ENCODE data around the gene RPS6KA2. TPM values are rescaled to one million over a fixed set of nuclear protein-coding genes. Genes with fewer than 3 reads are reported as not detected.
"Not testable (repeated sequence)": the region's sequence is repeated elsewhere in the genome, so short reads cannot be mapped to it uniquely, and the experiment has no call there.

The RPS6KA2 gene
- total RNA-seq, 2 donors from 2014 or later = 28.1 to 28.5 TPM

GRCh38 chr6:166533205-166533824 lies 93.7 kb downstream of the RPS6KA2 start:
- Mint-ChIP-seq H3K27ac (no peak overlapping the region), H3K36me3 (ENCODE audit: insufficient read depth in 2 of 2) (peaks cover 2% of the 10 kb centered on the region in 2 donors), H3K4me1 (ENCODE audit: low read depth) (no peaks in the 10 kb centered on the region), H3K4me3 (no peak overlapping the region), H3K27me3 (ENCODE audit: low read depth) (no peaks in the 10 kb centered on the region), H3K9me3 (no peaks in the 10 kb centered on the region)
- DNase-seq (no peak), ATAC-seq (replicated peaks in 1 of 2) (no peak)

GRCh38 chr6:166532302-166532701 lies 94.7 kb downstream of the RPS6KA2 start:
- Mint-ChIP-seq H3K9me3 (no peaks in the 10 kb centered on the region), H3K4me3 (no peak overlapping the region), H3K4me1 (ENCODE audit: low read depth) (no peaks in the 10 kb centered on the region), H3K27ac (no peak overlapping the region), H3K36me3 (ENCODE audit: insufficient read depth in 2 of 2) (peaks cover 2% of the 10 kb centered on the region in 2 donors), H3K27me3 (ENCODE audit: low read depth) (no peaks in the 10 kb centered on the region)
- ATAC-seq (replicated peaks in 1 of 2) (no peak), DNase-seq (no peak)

- no peak overlapping the region for H3K4me3 Mint-ChIP-seq
- no peaks in the 10 kb centered on the region for H3K27me3 Mint-ChIP-seq (ENCODE audit: low read depth)
- no peaks in the 10 kb centered on the region for H3K9me3 Mint-ChIP-seq
Observed at GRCh38 chr6:166530211-166531095, 96.6 kb downstream of the RPS6KA2 start.

GRCh38 chr6:166529586-166529985 lies 97.5 kb downstream of the RPS6KA2 start:
- Mint-ChIP-seq H3K9me3 (no peaks in the 10 kb centered on the region), H3K4me3 (no peak overlapping the region), H3K36me3 (ENCODE audit: insufficient read depth in 2 of 2) (peaks cover 2% of the 10 kb centered on the region in 2 donors), H3K4me1 (ENCODE audit: low read depth) (no peaks in the 10 kb centered on the region), H3K27me3 (ENCODE audit: low read depth) (no peaks in the 10 kb centered on the region), H3K27ac (no peak overlapping the region)
- DNase-seq (no peak), ATAC-seq (replicated peaks in 1 of 2) (no peak)

More at GRCh38 chr6:166530211-166531095, 96.6 kb downstream of the RPS6KA2 start:
- ATAC-seq (replicated peaks in 1 of 2) (no peak), DNase-seq (no peak)
- Mint-ChIP-seq H3K4me1 (ENCODE audit: low read depth) (no peaks in the 10 kb centered on the region), H3K27ac (no peak overlapping the region), H3K36me3 (ENCODE audit: insufficient read depth in 2 of 2) (peaks cover 2% of the 10 kb centered on the region in 2 donors)

GRCh38 chr6:166529058-166529457 lies 98.0 kb downstream of the RPS6KA2 start:
- H3K27ac Mint-ChIP-seq; H3K27me3 Mint-ChIP-seq (ENCODE audit: low read depth); ATAC-seq (replicated peaks in 1 of 2); H3K36me3 Mint-ChIP-seq (ENCODE audit: insufficient read depth in 2 of 2); H3K9me3 Mint-ChIP-seq; H3K4me3 Mint-ChIP-seq; H3K4me1 Mint-ChIP-seq (ENCODE audit: low read depth); DNase-seq: not testable (repeated sequence)

GRCh38 chr6:166527849-166528248 lies 99.2 kb downstream of the RPS6KA2 start:
- ATAC-seq (replicated peaks in 1 of 2) = no peak
- Mint-ChIP-seq H3K9me3 (no peaks in the 10 kb centered on the region), H3K4me1 (ENCODE audit: low read depth) (no peaks in the 10 kb centered on the region), H3K27me3 (ENCODE audit: low read depth) (no peaks in the 10 kb centered on the region), H3K36me3 (ENCODE audit: insufficient read depth in 2 of 2) (peaks cover 2% of the 10 kb centered on the region in 2 donors), H3K4me3 (no peak overlapping the region), H3K27ac (no peak overlapping the region)
- no peak for DNase-seq

- Mint-ChIP-seq H3K4me1 (ENCODE audit: low read depth) (no peaks in the 10 kb centered on the region), H3K36me3 (ENCODE audit: insufficient read depth in 2 of 2) (peaks cover 2% of the 10 kb centered on the region in 2 donors), H3K27ac (no peak overlapping the region), H3K27me3 (ENCODE audit: low read depth) (no peaks in the 10 kb centered on the region), H3K4me3 (no peak overlapping the region), H3K9me3 (no peaks in the 10 kb centered on the region)
- ATAC-seq (replicated peaks in 1 of 2) (no peak), DNase-seq (no peak)
Observed at GRCh38 chr6:166526937-166527336, 100.1 kb downstream of the RPS6KA2 start.

GRCh38 chr6:166525567-166525966 lies 101.5 kb downstream of the RPS6KA2 start:
- Mint-ChIP-seq H3K9me3 (no peaks in the 10 kb centered on the region), H3K27me3 (ENCODE audit: low read depth) (no peaks in the 10 kb centered on the region), H3K4me1 (ENCODE audit: low read depth) (no peaks in the 10 kb centered on the region), H3K27ac (no peak overlapping the region), H3K36me3 (ENCODE audit: insufficient read depth in 2 of 2) (peaks cover 5% of the 10 kb centered on the region in 2 donors), H3K4me3 (no peak overlapping the region)
- ATAC-seq (replicated peaks in 1 of 2) = no peak
- DNase-seq = no peak

GRCh38 chr6:166523782-166524559 lies 103.1 kb downstream of the RPS6KA2 start:
- no peaks in the 10 kb centered on the region for H3K4me1 Mint-ChIP-seq (ENCODE audit: low read depth)
- H3K4me3 Mint-ChIP-seq = no peak overlapping the region
- peaks cover 2 to 3% of the 10 kb centered on the region in 2 donors for H3K36me3 Mint-ChIP-seq (ENCODE audit: insufficient read depth in 2 of 2)
- DNase-seq (no peak), ATAC-seq (replicated peaks in 1 of 2) (no peak)
- no peak overlapping the region for H3K27ac Mint-ChIP-seq
- H3K9me3 Mint-ChIP-seq = no peaks in the 10 kb centered on the region
- H3K27me3 Mint-ChIP-seq (ENCODE audit: low read depth) = no peaks in the 10 kb centered on the region

- H3K9me3 Mint-ChIP-seq = no peaks in the 10 kb centered on the region
- H3K4me1 Mint-ChIP-seq (ENCODE audit: low read depth) = no peaks in the 10 kb centered on the region
- peaks cover 2 to 5% of the 10 kb centered on the region in 2 donors for H3K36me3 Mint-ChIP-seq (ENCODE audit: insufficient read depth in 2 of 2)
- no peak for ATAC-seq (replicated peaks in 1 of 2)
- DNase-seq = no peak
- no peak overlapping the region for H3K4me3 Mint-ChIP-seq
- H3K27ac Mint-ChIP-seq = no peak overlapping the region
- H3K27me3 Mint-ChIP-seq (ENCODE audit: low read depth) = no peaks in the 10 kb centered on the region
Observed at GRCh38 chr6:166520905-166521834, 105.9 kb downstream of the RPS6KA2 start.

GRCh38 chr6:166516251-166516884 lies 110.7 kb downstream of the RPS6KA2 start:
- H3K36me3 Mint-ChIP-seq (ENCODE audit: insufficient read depth in 2 of 2) = peaks cover 0 to 3% of the 10 kb centered on the region in 2 donors
- no peak overlapping the region for H3K27ac Mint-ChIP-seq
- no peak for ATAC-seq (replicated peaks in 1 of 2)
- no peaks in the 10 kb centered on the region for H3K27me3 Mint-ChIP-seq (ENCODE audit: low read depth)
- no peak for DNase-seq
- H3K9me3 Mint-ChIP-seq = no peaks in the 10 kb centered on the region
- H3K4me1 Mint-ChIP-seq (ENCODE audit: low read depth) = peaks cover 16% of the 10 kb centered on the region
- no peak overlapping the region for H3K4me3 Mint-ChIP-seq

Measured in activated T-cell treated with anti-CD3 and anti-CD28 coated beads, Interleukin-2, amount 50 U/mL, for 72 hours (primary cell).